PC-3 (cell line): ENCODE data around the gene IRX5. TPM values are rescaled to one million over a fixed set of nuclear protein-coding genes. Genes with fewer than 3 reads are reported as not detected.

Source experiments
- ATAC-seq: fragments of 200-7000 bp; cut with Tn5 transposase; 2 replicates; pipeline ENCODE4 v1.9.1; 2020; ENCODE audit warnings: mild to moderate bottlenecking, moderate library complexity
- BruUV-seq: library from RNA; stranded (reverse); fragments of 400-500 nt; replicated peaks from 2 replicates; lab custom pipeline; 2021; lab: Mats Ljungman, UMichigan
- CTCF ChIA-PET: fragments of 300-600 bp; sonication (Branson Sonifier 250); formaldehyde crosslinking; loops from one replicate; lab custom pipeline; 2022; ENCODE audit warnings: antibody characterized with exemption; lab: Charles Lee
- POLR2A ChIA-PET: fragments of 300-600 bp; sonication (Branson Sonifier 250); formaldehyde crosslinking; loops from one replicate; lab custom pipeline; 2022; ENCODE audit warnings: antibody characterized with exemption; ENCODE audit not compliant: unreplicated experiment; lab: Charles Lee
- DNase-seq: peaks from one replicate; pipeline ENCODE4 v3.0.0-alpha.2; 2015
- H2AFZ ChIP-seq: fragments of 300-600 bp; sonication (generic); 2 replicates; pipeline ENCODE4 v1.6.0; 2016; ENCODE audit warnings: antibody characterized with exemption, low read length
- H3F3A ChIP-seq: fragments of 300-600 bp; sonication (generic); one replicate; pipeline ENCODE4 v1.6.0; 2017; ENCODE audit warnings: antibody characterized with exemption, low read length, control low read depth, mild to moderate bottlenecking; ENCODE audit not compliant: unreplicated experiment
- H3K27ac ChIP-seq: fragments of 300-600 bp; sonication (generic); 2 replicates; pipeline ENCODE4 v1.5.1; 2016; ENCODE audit warnings: mild to moderate bottlenecking, low read length
- H3K27me3 ChIP-seq: fragments of 300-600 bp; sonication (generic); 2 replicates; pipeline ENCODE4 v1.6.1; 2016; ENCODE audit warnings: low read length, mixed read lengths
- H3K36me3 ChIP-seq: fragments of 300-600 bp; sonication (generic); 2 replicates; pipeline ENCODE4 v1.6.1; 2016; ENCODE audit warnings: low read depth, mixed run types, low read length, mixed read lengths
- H3K4me1 ChIP-seq: fragments of 300-600 bp; sonication (generic); 2 replicates; pipeline ENCODE4 v1.5.1; 2016; ENCODE audit warnings: low read length; ENCODE audit not compliant: insufficient read depth
- H3K4me2 ChIP-seq: fragments of 300-600 bp; sonication (generic); 2 replicates; pipeline ENCODE4 v1.6.0; 2016; ENCODE audit warnings: low read length
- H3K4me3 ChIP-seq: fragments of 300-600 bp; sonication (generic); 2 replicates; pipeline ENCODE4 v1.5.1; 2016; ENCODE audit warnings: mild to moderate bottlenecking, low read length, mixed read lengths
- H3K79me2 ChIP-seq: fragments of 300-600 bp; sonication (generic); 2 replicates; pipeline ENCODE4 v1.6.1; 2017; ENCODE audit warnings: low read length, mixed read lengths
- H3K9ac ChIP-seq: fragments of 300-600 bp; sonication (generic); 2 replicates; pipeline ENCODE4 v1.6.0; 2016; ENCODE audit warnings: mild to moderate bottlenecking, low read length
- H3K9me2 ChIP-seq: fragments of 300-600 bp; sonication (generic); replicated peaks from 2 replicates; pipeline ENCODE4 v1.6.1; 2016; ENCODE audit warnings: mixed run types, low read length, mixed read lengths
- H3K9me3 ChIP-seq: fragments of 300-600 bp; sonication (generic); 2 replicates; pipeline ENCODE4 v1.6.1; 2016; ENCODE audit warnings: low read length, mixed read lengths
- H4K20me1 ChIP-seq: fragments of 300-600 bp; sonication (generic); 2 replicates; pipeline ENCODE4 v1.6.1; 2016; ENCODE audit warnings: low read length, mixed read lengths
- CTCF ChIP-seq: fragments of 300-600 bp; sonication (generic); conservative IDR thresholded peaks from 2 replicates; pipeline ENCODE4 v1.5.1; 2017; ENCODE audit warnings: antibody characterized with exemption, low read depth, mild to moderate bottlenecking, low read length
- EZH2 ChIP-seq: fragments of 300-600 bp; sonication (generic); IDR thresholded peaks from one replicate; pipeline ENCODE4 v1.6.1; 2017; ENCODE audit warnings: antibody characterized with exemption, mild to moderate bottlenecking, low read length; ENCODE audit not compliant: unreplicated experiment
- EZH2phosphoT487 ChIP-seq: fragments of 300-600 bp; sonication (generic); IDR thresholded peaks from 2 replicates; pipeline ENCODE4 v1.6.1; 2018; ENCODE audit warnings: mild to moderate bottlenecking, antibody characterized with exemption, low read length, borderline replicate concordance
- intact Hi-C: fragments of 100-400 bp; cut with micrococcal nuclease; formaldehyde crosslinking; loops from 2 replicates; pipeline ENCODE4 v1.9.0; 2023
- total RNA-seq: library from RNA; depleted of rRNA; stranded (reverse); fragments of >200 nt; gene quantifications from 2 replicates; pipeline ENCODE4 v1.2.3, GENCODE V29; 2014

Gene IRX5
- total RNA-seq, 1 experiment from 2014 or later: 0.22 TPM

- Histone ChIP-seq H3F3A (no peaks in the 10 kb centered on the region), H3K9ac (no peak overlapping the region), H3K27ac (no peak overlapping the region), H3K27me3 (no peaks in the 10 kb centered on the region), H3K9me3 (no peaks in the 10 kb centered on the region), H3K4me2 (no peak overlapping the region), H3K9me2 (no peaks in the 10 kb centered on the region), H3K36me3 (no peaks in the 10 kb centered on the region), H3K79me2 (no peaks in the 10 kb centered on the region), H3K4me1 (no peaks in the 10 kb centered on the region), H4K20me1 (no peaks in the 10 kb centered on the region), H2AFZ (no peak overlapping the region), H3K4me3 (no peak overlapping the region)
- no peak for DNase-seq
- ChIA-PET CTCF (no interaction called here), POLR2A (no interaction called here)
- no TSS peak for BruUV-seq
- no peak for TF ChIP-seq EZH2phosphoT487
- ATAC-seq: no peak
- intact Hi-C loops: no loop called here
These were observed 14.4 kb downstream of the IRX5 start for GRCh38 chr16:54945063-54945462.

GRCh38 chr16:54946909-54947308, 16.2 kb downstream of the IRX5 start:
- Histone ChIP-seq H3K4me1 (no peaks in the 10 kb centered on the region), H3K9me2 (no peaks in the 10 kb centered on the region), H4K20me1 (no peaks in the 10 kb centered on the region), H3K4me2 (no peak overlapping the region), H3K4me3 (no peak overlapping the region), H3K79me2 (no peaks in the 10 kb centered on the region), H3K36me3 (no peaks in the 10 kb centered on the region), H3K9me3 (no peaks in the 10 kb centered on the region), H2AFZ (no peak overlapping the region), H3K27me3 (no peaks in the 10 kb centered on the region), H3F3A (no peaks in the 10 kb centered on the region), H3K9ac (no peak overlapping the region), H3K27ac (no peak overlapping the region)
- BruUV-seq: no TSS peak
- TF ChIP-seq EZH2: no peak
- TF ChIP-seq EZH2phosphoT487: no peak
- no peak for TF ChIP-seq CTCF
- ATAC-seq: no peak
- no peak for DNase-seq
- POLR2A ChIA-PET: no interaction called here
- CTCF ChIA-PET: no interaction called here
- intact Hi-C loops: no loop called here

- no peak overlapping the region for H3K4me3 ChIP-seq
- H3F3A ChIP-seq: no peaks in the 10 kb centered on the region
- TF ChIP-seq CTCF: no peak
- ChIA-PET CTCF (no interaction called here), POLR2A (no interaction called here)
- no peaks in the 10 kb centered on the region for H4K20me1 ChIP-seq
- H3K9ac ChIP-seq: no peak overlapping the region
- no peak overlapping the region for H3K27ac ChIP-seq
- DNase-seq (no peak), ATAC-seq (no peak)
- H3K36me3 ChIP-seq: no peaks in the 10 kb centered on the region
- H3K27me3 ChIP-seq: no peaks in the 10 kb centered on the region
- H3K4me1 ChIP-seq: no peaks in the 10 kb centered on the region
- no peaks in the 10 kb centered on the region for H3K9me3 ChIP-seq
- no peaks in the 10 kb centered on the region for H3K79me2 ChIP-seq
- H2AFZ ChIP-seq: no peak overlapping the region
- intact Hi-C loops: no loop called here
- no TSS peak for BruUV-seq
- H3K4me2 ChIP-seq: no peak overlapping the region
- H3K9me2 ChIP-seq: no peaks in the 10 kb centered on the region
These were observed 17.0 kb downstream of the IRX5 start for GRCh38 chr16:54947616-54948015.
